GM12875 (cell line): ENCODE data around the gene CDH11.

ENCODE experiments used
- H3K4me3 ChIP-seq: one replicate; pipeline ENCODE4 v1.5.1; 2011; ENCODE audit warnings: low read depth, low read length, control low read depth
- TF ChIP-seq, protein P1 (sequence below): IDR thresholded peaks from 2 replicates; pipeline ENCODE4 v1.5.1; 2011; ENCODE audit warnings: low read depth, mild to moderate bottlenecking, control low read depth, inconsistent platforms, low read length, moderate library complexity, borderline replicate concordance; ENCODE audit not compliant: insufficient read depth

The CDH11 gene

DNA sequence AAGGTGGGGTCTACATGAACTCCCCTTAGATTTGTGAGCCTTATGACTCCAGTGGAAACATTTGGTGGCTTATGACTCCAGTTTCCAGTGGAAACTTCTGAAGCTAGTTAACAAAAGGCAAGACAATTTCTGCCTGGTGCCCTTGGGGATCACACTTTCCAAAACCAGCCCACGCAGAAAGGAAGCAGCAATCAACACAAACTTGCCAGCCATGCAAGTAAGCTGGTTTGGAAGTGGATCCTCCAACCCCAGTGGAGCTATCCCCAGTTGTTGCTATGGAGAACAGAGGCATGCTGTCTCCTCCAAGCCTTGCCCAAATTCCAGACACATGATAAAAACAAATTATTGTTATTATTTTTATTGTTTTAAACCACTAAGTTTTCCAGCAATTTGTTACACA is 130.9 kb downstream of the CDH11 start:
- TF ChIP-seq, protein P1, sequence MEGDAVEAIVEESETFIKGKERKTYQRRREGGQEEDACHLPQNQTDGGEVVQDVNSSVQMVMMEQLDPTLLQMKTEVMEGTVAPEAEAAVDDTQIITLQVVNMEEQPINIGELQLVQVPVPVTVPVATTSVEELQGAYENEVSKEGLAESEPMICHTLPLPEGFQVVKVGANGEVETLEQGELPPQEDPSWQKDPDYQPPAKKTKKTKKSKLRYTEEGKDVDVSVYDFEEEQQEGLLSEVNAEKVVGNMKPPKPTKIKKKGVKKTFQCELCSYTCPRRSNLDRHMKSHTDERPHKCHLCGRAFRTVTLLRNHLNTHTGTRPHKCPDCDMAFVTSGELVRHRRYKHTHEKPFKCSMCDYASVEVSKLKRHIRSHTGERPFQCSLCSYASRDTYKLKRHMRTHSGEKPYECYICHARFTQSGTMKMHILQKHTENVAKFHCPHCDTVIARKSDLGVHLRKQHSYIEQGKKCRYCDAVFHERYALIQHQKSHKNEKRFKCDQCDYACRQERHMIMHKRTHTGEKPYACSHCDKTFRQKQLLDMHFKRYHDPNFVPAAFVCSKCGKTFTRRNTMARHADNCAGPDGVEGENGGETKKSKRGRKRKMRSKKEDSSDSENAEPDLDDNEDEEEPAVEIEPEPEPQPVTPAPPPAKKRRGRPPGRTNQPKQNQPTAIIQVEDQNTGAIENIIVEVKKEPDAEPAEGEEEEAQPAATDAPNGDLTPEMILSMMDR: no peak
- H3K4me3 ChIP-seq: no peak overlapping the region

DNA sequence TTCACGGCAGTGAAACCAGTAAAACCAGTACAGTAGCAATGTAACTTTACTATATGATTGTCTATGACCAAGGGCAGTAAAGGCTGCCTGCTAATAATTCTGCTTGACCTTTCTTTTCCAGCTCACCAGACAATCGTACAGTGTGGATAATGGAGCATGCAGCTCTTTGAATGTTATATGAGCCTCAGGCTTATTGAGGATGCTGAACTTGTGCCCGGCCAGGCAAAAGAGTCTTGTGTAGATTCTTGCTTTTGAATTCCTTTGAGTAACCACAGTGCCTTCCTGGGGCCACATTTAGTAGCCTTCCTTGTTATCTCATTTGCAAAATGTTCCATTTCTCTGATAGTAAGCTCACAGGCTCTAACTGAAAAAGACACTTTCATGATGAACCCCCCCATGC is 131.8 kb downstream of the CDH11 start:
- TF ChIP-seq, protein P1: no peak
- H3K4me3 ChIP-seq: no peak overlapping the region

DNA sequence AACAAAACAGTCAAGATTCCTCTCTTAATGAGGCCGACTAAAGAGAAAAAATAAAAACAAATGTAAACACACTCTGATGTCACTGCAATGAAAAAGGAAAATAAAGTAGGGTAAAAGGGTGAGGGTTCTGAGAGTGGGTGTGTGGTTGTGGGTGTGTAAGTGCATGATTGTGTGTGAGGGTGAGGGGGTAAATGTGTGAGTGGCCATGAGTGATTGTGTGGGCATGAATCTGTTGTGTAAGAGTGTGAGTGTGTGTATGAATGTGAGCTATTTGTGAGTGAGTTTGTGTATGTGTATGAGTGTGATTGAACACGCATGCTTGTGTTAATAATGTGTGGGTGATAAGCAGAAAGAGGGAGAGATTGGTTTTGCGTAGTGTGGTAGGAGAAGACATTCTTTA is 132.8 kb downstream of the CDH11 start:
- no peak overlapping the region for H3K4me3 ChIP-seq
- TF ChIP-seq, protein P1: no peak

- no peak overlapping the region for H3K4me3 ChIP-seq
- TF ChIP-seq, protein P1: peak; percentile 34; the same call in 1 of the 2 replicates
Measured at GRCh38 chr16:64983963-64984362, 137.9 kb downstream of the CDH11 start.

DNA sequence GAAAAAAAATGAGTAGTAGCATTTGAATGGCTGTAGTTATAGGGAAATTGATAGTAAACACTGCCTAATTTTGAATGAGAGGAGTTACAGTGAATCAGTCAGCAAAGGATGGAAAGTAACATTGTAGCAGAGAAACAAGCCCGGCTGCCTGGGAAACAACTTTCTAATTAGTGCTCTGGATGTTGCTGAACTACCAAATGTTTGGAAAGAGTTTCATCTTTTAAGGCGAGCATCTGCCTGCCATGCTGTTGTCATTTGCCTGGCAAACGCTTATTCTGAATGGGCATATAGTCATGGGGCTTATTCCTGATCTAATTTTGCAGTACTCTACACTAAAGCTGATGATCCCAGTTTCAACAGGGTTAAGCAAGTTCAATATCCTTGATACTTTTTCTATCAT is 138.6 kb downstream of the CDH11 start:
- TF ChIP-seq, protein P1: no peak
- no peak overlapping the region for H3K4me3 ChIP-seq

GRCh38 chr16:64982581-64982980 is 139.3 kb downstream of the CDH11 start:
- TF ChIP-seq, protein P1: no peak
- no peak overlapping the region for H3K4me3 ChIP-seq

GRCh38 chr16:64981568-64982281 is 140.1 kb downstream of the CDH11 start:
- no peak overlapping the region for H3K4me3 ChIP-seq
- TF ChIP-seq, protein P1: no peak
